Nucleus accumbens (tissue), 56 donors: ENCODE measurements around the gene MAPK1.
"Not testable (repeated sequence)": the region's sequence is repeated elsewhere in the genome, so short reads cannot be mapped to it uniquely, and the experiment has no call there.

Source experiments
- DNase-seq, 56 donors: peaks; one replicate each; lab custom pipeline; 2025; lab: John Stamatoyannopoulos, UW

Gene MAPK1

DNA sequence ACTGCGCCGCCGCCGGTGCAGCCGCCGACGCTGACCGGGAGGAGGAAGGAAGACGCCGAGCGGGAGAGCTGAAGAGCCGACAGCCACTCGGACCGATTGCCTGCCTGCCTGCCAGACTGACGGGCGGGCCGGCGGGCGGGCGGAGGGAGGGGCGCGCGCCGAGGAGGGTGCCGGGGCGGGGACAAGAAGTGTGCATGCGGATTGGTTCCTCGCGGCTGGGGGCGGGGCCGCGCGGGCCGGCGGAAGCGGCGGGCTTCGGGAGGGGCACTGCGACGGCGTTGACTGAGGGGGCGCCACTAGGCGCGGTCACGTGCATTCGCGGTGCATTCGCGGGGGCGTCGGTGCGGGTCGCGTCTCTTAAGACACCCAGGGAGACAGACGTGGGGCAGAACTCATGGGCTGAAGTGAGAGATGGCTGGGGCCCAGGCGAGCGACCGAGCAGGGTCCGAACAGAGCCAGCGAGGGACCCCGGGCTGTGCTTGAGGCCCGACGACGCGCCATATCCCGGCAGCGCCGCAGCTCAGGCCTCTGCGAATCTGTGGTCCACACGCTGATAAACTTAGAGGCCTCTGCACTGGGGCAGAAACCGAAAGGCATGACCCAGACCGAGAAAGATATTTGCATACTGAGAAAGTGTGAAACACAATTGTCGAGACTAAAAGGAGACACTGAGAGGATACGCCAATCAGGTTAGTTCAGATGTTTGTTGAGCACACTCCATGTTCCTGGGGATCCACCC lies at the start of gene MAPK1:
TSS of gene MAPK1 (minus strand) at position 118 of the 739 bp plus-strand sequence. CDS start 205 bp downstream, outside the sequence.
- DNase-seq: peak; percentile 16 to 97 (median 91)

GRCh38 chr22:21916309-21916918 lies 49.0 kb upstream of the MAPK1 start:
- DNase-seq: no peak

DNA sequence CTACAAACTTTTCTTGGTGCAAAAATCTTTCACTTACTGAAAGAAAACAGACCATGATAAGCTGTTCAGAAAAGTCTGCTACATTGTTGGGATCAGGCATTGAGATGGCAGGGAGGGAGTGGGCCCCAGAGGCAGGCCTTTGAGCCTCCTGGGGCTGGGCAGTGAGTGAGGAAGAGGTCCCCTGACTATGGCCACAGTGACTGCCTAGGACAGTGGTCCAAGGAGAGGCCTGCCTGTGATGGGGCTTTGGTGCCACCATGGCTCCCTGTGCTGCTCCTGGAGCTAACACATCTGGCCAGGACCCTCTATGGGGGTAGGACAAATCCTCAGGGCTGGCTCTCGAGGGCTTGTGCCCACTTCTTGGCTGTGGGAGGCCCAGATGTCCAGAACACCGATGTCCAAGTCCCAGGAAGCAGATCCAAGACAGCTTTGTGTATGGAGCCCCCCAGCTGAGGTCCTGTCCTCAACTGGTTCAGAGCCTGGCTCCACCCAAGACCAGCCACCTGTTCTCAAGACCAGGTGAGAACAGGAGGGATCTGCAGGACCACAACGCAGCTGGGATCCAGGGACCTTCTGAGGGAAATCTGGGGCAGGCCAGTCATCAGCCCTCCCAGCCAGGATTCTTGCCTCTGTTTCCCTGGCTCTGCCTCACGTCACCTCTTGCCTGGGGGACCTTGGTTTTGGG lies 48.3 kb upstream of the MAPK1 start:
- DNase-seq: no peak

- not testable (repeated sequence) for DNase-seq
These were observed 46.7 kb upstream of the MAPK1 start for GRCh38 chr22:21914033-21914642.

DNA sequence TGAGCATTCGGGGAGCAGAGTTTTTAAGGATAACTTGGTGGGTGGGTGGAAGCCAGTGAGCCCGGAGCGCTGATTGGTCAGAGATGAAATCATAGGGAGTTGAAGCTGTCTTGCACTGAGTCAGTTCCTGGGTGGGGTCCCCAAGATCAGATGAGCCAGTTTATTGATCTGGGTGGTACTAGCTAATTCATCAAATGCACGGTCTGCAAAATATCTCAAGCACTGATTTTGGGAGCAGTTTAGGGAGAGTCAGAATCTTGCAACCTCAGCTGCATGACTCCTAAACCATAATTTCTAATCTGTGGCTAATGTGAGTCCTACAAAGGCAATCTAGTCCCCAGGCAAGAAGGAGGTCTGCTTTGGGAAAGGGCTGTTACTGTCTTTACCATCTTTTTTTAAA lies 42.9 kb upstream of the MAPK1 start:
- not testable (repeated sequence) for DNase-seq

DNA sequence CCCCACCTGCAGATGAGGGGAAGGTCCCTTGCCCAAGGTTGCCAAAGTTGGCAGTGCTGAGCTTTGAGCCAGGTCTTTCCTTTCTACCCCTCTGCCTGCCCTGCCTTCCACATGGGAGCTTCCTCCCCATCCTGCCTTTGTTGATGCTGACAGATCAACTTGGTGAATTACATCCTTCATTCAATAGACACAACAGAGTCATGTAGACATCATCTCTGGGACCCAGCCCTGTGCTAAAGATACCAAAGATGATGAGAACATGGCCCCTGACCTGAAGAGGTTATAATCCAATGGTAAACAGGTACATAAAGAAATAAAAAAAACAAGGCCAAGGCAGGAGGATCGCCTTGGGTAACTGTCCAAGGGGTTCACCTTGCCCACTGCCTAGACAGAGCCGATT lies 42.4 kb upstream of the MAPK1 start:
- DNase-seq: no peak

DNA sequence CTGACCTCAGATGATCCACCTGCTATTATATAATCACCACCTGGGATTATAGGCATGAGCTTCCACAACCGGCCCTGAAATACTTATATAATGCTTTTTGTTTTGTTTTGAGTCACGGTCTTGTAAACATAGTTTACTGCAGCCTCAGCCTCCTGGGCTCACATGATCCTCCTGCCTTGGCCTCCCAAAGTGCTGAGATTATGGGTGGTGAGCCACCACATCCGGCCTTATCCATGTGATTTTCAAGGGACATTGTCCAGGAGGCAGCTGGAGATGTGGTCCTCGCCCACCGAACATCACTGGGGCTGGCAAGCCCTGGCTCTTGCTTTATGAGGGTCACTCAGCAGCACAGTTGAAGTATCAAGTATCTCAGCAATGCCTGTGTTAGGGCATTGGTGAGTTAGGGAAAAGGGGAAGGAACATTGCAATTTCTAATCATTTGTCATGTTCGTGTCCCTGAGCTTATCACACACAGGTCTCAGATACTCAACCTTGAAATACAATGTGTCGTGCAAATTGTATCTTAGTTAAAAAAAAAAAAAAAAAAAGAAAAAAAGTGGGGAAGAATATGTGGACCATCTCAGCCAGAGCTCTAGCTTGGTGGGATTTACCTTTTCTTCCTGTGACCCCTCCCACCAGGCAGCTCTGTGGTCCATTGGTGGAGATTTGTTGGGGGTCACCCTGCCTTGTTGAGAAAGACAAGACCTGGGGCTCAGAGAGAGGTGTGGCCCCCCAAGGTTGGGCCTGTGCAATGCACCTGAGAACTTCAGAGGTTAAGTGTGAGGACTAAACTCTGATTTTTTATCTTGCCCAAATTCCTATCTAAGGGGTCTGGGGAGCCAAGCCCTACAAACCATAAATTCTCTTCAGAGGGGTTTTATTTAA lies 40.4 kb upstream of the MAPK1 start:
- DNase-seq: no peak

DNA sequence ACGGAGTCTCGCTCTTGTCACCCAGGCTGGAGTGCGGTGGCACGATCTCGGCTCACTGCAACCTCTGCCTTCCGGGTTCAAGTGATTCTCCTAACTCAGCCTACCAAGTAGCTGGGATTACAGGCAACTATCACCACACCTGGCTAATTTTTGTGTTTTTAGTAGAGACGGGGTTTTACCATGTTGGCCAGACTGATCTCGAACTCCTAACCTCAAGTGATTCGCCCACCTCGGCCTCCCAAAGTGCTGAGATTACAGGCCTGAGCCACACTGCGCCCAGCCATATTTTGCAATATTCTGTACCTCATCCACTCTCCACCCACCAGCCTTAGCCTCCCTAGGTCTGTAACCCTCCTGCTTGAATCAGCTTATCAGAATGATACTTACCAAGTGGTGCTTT lies 37.8 kb upstream of the MAPK1 start:
- DNase-seq: not testable (repeated sequence)

DNA sequence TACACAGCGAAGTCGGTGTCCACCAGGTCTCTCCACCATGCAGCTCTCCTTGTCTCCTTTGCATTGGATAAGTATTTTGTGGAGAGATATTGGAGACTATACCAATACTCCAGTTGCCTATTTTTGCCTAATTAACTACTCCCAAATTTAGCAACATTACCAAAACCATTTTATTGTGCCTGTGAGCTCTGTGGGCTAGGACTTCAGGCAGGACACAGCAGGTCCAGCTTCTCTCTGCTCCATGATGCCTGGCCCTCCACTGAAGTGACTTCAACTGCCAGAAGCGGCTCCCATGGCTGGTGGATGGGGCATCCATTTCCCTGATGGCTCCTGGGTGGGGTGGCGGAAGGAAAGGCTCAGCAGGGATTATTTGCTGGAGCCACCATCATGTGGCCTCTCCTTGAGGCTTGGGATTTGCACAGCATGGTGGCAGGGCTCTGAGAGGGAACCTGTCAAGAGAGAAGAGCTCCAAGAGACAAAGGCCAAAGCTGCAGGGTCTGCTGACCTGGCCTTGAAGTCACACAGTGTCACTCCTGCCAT lies 36.9 kb upstream of the MAPK1 start:
- no peak for DNase-seq

GRCh38 chr22:21903283-21903682 lies 35.8 kb upstream of the MAPK1 start:
- no peak for DNase-seq

DNA sequence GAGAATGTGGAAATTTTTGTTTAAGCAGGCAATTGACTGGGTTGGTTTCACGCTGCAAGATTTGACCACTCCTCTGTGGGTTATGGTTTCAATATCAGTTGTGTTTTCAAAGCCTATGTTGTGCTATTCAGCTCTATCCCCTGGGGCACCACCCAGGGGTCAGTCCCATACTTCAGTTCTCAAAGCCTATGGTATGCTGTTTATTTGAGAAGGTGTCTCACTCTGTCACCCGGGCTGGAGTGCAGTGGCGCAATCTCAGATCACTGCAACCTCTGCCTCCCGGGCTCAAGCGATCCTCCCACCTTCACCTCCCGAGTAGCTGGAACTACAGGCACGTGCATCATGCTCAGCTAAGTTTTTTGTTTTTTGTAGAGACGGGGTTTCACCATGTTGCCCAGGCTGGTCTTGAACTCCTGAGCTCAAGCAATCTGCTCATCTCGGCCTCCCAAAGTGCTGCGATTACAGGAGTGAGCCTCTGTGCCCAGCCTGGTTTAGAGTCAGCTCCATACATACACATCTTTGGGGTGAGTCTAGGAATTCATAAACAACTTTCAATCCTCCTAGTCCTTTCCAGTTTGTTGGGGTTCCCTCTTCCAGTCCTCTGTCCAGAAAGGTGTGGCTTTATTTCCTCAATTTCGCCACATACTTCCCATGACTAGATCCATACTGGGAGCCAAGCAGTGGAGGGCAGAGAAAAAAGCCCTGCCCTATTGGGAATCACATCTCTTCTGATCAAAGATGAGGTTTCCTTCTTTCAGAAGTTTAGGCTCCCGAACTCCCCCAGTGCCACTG lies 35.0 kb upstream of the MAPK1 start:
- DNase-seq: no peak

GRCh38 chr22:21898354-21898896 lies 31.0 kb upstream of the MAPK1 start:
- DNase-seq: no peak

DNA sequence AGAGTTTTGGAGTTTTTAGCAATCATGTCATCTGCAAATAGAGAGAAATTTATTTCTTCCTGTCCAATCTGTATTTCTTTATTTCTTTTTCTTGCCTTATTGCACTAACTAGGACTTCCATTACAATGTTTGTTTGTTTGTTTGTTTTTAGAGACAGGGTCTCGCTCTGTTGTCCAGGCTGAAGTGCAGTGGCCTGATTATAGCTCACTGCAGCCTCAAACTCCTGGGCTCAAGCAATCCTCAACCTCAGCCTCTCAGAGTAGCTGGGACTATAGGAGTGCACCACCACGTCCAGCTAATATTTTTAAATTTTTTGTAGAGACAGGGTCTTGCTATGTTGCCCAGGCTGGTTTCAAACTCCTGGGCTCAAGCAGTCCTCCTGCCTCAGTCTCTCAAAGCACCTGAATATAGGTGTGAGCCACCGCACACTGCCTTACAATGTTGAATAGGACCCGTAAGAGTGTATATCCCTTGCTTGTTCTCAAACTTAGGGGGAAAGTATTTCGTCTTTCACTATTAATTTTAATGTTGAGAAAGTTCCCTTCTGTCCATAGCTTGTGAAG lies 29.6 kb upstream of the MAPK1 start:
- no peak for DNase-seq

DNA sequence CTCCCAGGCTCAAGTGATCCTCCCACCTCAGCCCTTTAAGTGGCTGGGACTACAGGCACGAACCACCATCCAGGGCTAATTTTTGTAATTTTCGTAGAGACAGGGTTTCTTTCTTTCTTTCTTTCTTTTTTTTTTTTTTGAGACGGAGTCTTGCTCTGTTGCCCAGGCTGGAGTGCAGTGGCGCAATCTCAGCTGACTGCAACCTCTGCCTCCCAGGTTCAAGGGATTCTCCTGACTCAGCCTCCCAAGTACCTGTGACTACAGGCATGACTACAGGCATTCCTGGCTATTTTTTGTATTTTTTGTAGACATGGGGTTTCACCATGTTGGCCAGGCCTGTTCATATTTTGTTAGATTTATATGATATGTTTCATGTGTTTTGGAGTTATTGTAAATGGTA lies 28.8 kb upstream of the MAPK1 start:
- DNase-seq: not testable (repeated sequence)

DNA sequence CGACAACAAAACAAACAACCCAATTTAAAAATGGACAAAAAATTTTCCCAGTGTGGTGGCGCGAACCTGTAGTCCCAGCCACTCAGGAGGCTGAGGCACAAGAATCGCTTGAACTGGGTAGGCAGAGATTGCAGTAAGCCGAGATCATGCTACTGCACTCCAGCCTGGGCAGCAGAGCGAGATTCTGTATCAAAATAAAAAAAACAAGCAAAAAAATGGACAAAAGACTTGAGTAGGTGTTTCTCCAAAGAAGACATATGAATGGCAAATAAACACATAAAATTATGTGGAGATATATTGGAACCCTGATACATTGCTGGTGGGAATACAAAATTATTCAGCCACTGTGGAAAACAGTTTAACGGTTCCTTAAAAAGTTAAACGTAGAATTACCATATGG lies 27.4 kb upstream of the MAPK1 start:
- no peak for DNase-seq

- no peak for DNase-seq
These were observed 22.0 kb upstream of the MAPK1 start for GRCh38 chr22:21889251-21889990.

DNA sequence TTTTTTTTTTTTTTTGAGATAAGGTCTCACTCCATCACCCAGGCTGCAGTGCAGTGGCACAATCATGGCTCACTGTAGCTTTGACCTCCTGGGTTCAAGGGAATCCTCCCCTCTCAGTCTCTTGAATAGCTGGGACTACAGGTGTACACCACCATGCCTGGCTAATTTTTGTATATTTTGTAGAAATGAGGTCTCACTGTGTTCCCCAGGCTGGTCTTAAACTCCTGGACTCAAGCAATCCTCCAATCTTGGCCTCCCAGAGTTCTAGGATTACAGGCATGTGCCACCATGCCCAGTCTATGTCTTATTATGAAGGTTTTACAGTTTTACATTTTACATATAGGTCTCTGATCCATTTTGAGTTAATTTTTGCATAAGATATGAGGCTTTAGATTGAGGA lies 20.4 kb upstream of the MAPK1 start:
- DNase-seq: no peak

- not testable (repeated sequence) for DNase-seq
These were observed 16.5 kb upstream of the MAPK1 start for GRCh38 chr22:21883930-21884329.
